Left lung (tissue), 10 donors: ENCODE data around the gene HSPA8. TPM values are rescaled to one million over a fixed set of nuclear protein-coding genes. Genes with fewer than 3 reads are reported as not detected.
A peak's percentile ranks its signal among the peaks of the same experiment; 100 is the strongest.

Experiments used
- ATAC-seq: fragments of 200-7000 bp; cut with Tn5 transposase; one replicate; pipeline ENCODE4 v1.9.1; 2020; ENCODE audit warnings: moderate library complexity
- DNase-seq, 4 donors: peaks; one replicate each; pipeline ENCODE4 v3.0.0-alpha.2; 2013 to 2020
- H3K27ac ChIP-seq, 2 donors: fragments of 200-600 bp; sonication (generic) in 1 of 2; one replicate each; pipeline versions ENCODE4 v1.5.0 to v1.8.0; 2020 to 2021
- H3K27me3 ChIP-seq, 2 donors: fragments of 200-600 bp; sonication (generic) in 1 of 2; one replicate each; pipeline versions ENCODE4 v1.5.0 to v1.8.0; 2020 to 2021
- H3K36me3 ChIP-seq, 2 donors: fragments of 200-600 bp; sonication (generic) in 1 of 2; one replicate each; pipeline versions ENCODE4 v1.5.0 to v1.8.0; 2020 to 2021
- H3K4me1 ChIP-seq, 2 donors: fragments of 200-600 bp; one replicate each; pipeline ENCODE4 v1.8.0; 2021
- H3K4me3 ChIP-seq, 2 donors: fragments of 200-600 bp; sonication (generic) in 1 of 2; one replicate each; pipeline versions ENCODE4 v1.5.0 to v1.8.0; 2020 to 2021; ENCODE audit warnings: mild to moderate bottlenecking in 1 of 2
- H3K9me3 ChIP-seq, 2 donors: fragments of 200-600 bp; sonication (generic) in 1 of 2; one replicate each; pipeline versions ENCODE4 v1.5.0 to v1.8.0; 2020 to 2021
- CTCF ChIP-seq, 2 donors: fragments of 200-600 bp; sonication (generic) in 1 of 2; IDR thresholded peaks; one replicate each; pipeline versions ENCODE4 v1.5.0 to v1.8.0; 2021; ENCODE audit warnings: antibody characterized with exemption in 2 of 2
- intact Hi-C, 2 donors: fragments of 100-400 bp; cut with DNase I; formaldehyde crosslinking; loops; one replicate each; pipeline versions ENCODE4 v1.11.2 to v1.14.2; 2022
- polyA plus RNA-seq, 6 donors: library from polyadenylated mRNA; unstranded; fragments of 120-200 nt; gene quantifications; one replicate each; pipeline ENCODE4 v1.2.1, GENCODE V29; 2013; ENCODE audit not compliant: insufficient read length in 6 of 6
- total RNA-seq, 2 donors: library from RNA; stranded (reverse); fragmentation: NEBNext Ultra II Directional; extraction: Animal tissue kit (Norgen Biotek cat#: 25700); gene quantifications; one replicate each; pipeline ENCODE4 v1.2.1, GENCODE V29; 2021
- donor health status: DM: no; HTN: yes; CAD: no.
- donor health status: DM: no; HTN: no; CAD: no.

HSPA8 gene
- total and polyA plus RNA-seq, 8 donors, result 823 to 1,371 (median 1,074) TPM

- DNase-seq (no peak), ATAC-seq (no peak)
- peaks cover 0 to 2% of the 10 kb centered on the region in 2 donors for H3K4me1 ChIP-seq
- no peaks in the 10 kb centered on the region for H3K36me3 ChIP-seq
- H3K27me3 ChIP-seq, result no peaks in the 10 kb centered on the region
- H3K27ac ChIP-seq, result no peak overlapping the region
- no peak for TF ChIP-seq CTCF (IDR thresholded peaks at IDR 0.05)
- no peaks in the 10 kb centered on the region for H3K9me3 ChIP-seq
- intact Hi-C loops, result loop anchor here in 1 of 2 donors (5.0 kb wide), 1 partner anchor 137 kb away; no protein-coding TSS in a partner anchor
- no peak overlapping the region for H3K4me3 ChIP-seq
Observed at GRCh38 chr11:123110397-123110796, 48.5 kb upstream of the HSPA8 start.

- H3K4me1 ChIP-seq, result peaks cover 5 to 11% of the 10 kb centered on the region in 2 donors
- intact Hi-C loops, result no loop called here
- no peak for DNase-seq
Observed at GRCh38 chr11:123107945-123108495, 46.1 kb upstream of the HSPA8 start.

DNA sequence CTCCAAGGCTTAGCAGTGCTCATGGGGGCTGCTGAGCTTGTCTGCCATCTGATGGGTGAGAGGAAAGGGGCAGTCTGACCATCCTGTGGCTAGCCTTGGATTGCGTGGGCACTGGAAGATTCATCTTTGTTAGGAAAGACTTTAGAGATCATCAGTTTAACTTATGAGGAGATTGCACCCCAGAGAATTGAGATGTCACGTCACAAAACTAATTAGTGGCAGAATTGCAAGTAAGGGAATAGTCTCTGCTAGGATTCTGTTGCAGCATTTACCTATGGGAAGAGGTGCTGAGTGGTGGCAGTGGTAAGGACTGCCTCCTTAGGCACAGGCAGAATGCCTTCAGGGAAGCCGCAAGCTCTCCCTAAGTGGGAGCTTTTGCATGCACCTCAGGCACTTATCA, 42.8 kb upstream of the HSPA8 start:
- no peak for TF ChIP-seq CTCF (IDR thresholded peaks at IDR 0.05)
- no peak overlapping the region for H3K4me3 ChIP-seq
- intact Hi-C loops, result no loop called here
- no peaks in the 10 kb centered on the region for H3K9me3 ChIP-seq
- peaks cover 5 to 14% of the 10 kb centered on the region in 2 donors for H3K4me1 ChIP-seq
- no peaks in the 10 kb centered on the region for H3K36me3 ChIP-seq
- no peak for DNase-seq
- H3K27ac ChIP-seq, result no peak overlapping the region
- H3K27me3 ChIP-seq, result no peaks in the 10 kb centered on the region
- ATAC-seq, result no peak

More at GRCh38 chr11:123107945-123108495, 46.1 kb upstream of the HSPA8 start:
- no peak for ATAC-seq
- Histone ChIP-seq H3K4me3 (no peak overlapping the region), H3K27ac (no peak overlapping the region), H3K36me3 (no peaks in the 10 kb centered on the region), H3K9me3 (no peaks in the 10 kb centered on the region), H3K27me3 (no peaks in the 10 kb centered on the region)
- TF ChIP-seq CTCF (IDR thresholded peaks at IDR 0.05), result no peak

DNA sequence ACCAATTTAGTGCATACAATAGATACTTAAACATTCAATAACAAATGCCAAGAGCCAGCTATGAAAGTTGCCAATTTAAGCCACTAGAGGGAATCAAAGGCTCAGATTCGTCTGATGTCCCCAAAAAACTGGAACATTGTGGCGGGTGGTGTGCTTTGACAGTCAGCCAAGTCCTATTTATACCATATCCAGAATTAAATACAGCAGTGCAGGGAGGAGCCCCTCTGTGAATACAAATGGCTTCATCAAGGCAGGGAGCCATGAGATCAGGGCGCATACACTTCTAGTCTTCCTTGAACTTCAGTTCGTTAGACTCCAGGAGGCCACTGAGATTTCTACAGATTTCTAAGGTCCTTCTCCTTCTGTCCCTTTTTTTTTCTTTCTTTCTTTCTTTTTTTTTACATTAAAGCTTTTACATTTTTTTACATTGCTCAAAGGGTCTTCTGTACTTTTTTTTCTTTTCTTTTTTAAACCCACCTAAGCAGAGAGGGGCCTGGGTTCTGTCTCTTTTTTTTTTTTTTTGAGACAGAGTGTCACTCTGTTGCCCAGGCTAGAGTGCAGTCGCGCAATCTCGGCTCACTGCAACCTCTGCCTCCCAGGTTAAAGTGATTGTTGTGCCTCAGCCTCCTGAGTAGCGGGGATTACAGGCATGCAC, 41.5 kb upstream of the HSPA8 start:
- Histone ChIP-seq H3K4me3 (no peak overlapping the region), H3K27me3 (no peaks in the 10 kb centered on the region), H3K9me3 (no peaks in the 10 kb centered on the region), H3K27ac (no peak overlapping the region), H3K4me1 (peaks cover 5 to 14% of the 10 kb centered on the region in 2 donors), H3K36me3 (no peaks in the 10 kb centered on the region)
- DNase-seq (peak in 2 of 4 donors; percentile 81 to 87), ATAC-seq (peak; percentile 67)
- intact Hi-C loops, result no loop called here
- peak; percentile 48 to 59 for TF ChIP-seq CTCF (IDR thresholded peaks at IDR 0.05)

DNA sequence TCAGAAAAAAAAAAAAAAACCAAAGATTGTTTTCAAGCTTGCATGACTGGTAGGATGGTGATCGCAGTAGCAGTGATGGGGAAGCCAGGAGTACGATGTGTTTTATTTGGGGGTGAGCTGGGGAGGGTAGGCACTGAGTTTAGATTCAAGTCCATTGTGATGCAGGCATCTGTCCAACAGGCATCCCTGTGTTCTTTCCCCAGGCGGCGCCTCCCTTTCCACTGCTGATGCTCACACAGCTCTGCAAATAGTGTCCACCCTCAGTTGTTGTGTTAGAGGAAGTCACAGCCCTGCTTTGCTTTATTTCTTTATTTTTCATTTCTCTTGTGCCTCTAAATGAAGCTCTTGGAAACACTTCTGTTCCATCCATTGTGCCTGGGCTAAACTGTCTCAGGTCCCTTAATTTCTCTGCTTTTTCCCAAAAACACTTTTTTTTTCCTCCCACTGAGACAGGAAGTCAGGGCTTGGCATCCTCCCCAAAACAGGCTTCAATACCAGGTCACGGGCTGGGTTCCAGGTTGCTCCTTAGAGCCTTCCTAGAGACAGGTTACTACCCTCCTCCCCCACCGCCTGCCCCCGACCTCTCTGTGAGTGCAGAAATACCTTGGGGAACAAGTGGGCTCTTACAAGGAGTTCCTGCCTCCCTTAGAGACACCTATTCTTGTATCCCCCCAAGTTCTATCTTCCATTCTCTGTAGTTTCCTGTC, 38.6 kb upstream of the HSPA8 start:
- no peak for TF ChIP-seq CTCF (IDR thresholded peaks at IDR 0.05)
- Histone ChIP-seq H3K4me1 (peaks cover 5 to 14% of the 10 kb centered on the region in 2 donors), H3K9me3 (no peaks in the 10 kb centered on the region), H3K36me3 (no peaks in the 10 kb centered on the region), H3K4me3 (no peak overlapping the region), H3K27ac (no peak overlapping the region), H3K27me3 (no peaks in the 10 kb centered on the region)
- ATAC-seq (no peak), DNase-seq (no peak)
- intact Hi-C loops, result no loop called here
